Lower lobe of right lung (tissue), 2 donors: ENCODE data around the gene LRRC25. TPM values are rescaled to one million over a fixed set of nuclear protein-coding genes. Genes with fewer than 3 reads are reported as not detected.
A peak's percentile ranks its signal among the peaks of the same experiment; 100 is the strongest.
"Not testable (repeated sequence)": the region's sequence is repeated elsewhere in the genome, so short reads cannot be mapped to it uniquely, and the experiment has no call there.

Experiments
- ATAC-seq, 2 donors: fragments of 200-7000 bp; cut with Tn5 transposase; one replicate each; pipeline ENCODE4 v1.9.1; 2020 to 2022; ENCODE audit warnings: mild to moderate bottlenecking in 2 of 2, moderate library complexity in 2 of 2
- DNase-seq: peaks from one replicate; pipeline ENCODE4 v3.0.0-alpha.2; 2020
- H3K27ac ChIP-seq: fragments of 200-600 bp; one replicate; pipeline ENCODE4 v1.8.0; 2022
- H3K27me3 ChIP-seq: fragments of 200-600 bp; one replicate; pipeline ENCODE4 v1.8.0; 2022; ENCODE audit warnings: low read depth
- H3K36me3 ChIP-seq: fragments of 200-600 bp; one replicate; pipeline ENCODE4 v1.8.0; 2022; ENCODE audit warnings: mild to moderate bottlenecking
- H3K4me1 ChIP-seq: fragments of 200-600 bp; one replicate; pipeline ENCODE4 v1.8.0; 2022
- H3K4me3 ChIP-seq: fragments of 200-600 bp; one replicate; pipeline ENCODE4 v1.8.0; 2022; ENCODE audit warnings: mild to moderate bottlenecking
- H3K9me3 ChIP-seq: fragments of 200-600 bp; one replicate; pipeline ENCODE4 v1.8.0; 2022
- intact Hi-C: fragments of 100-400 bp; cut with DNase I; formaldehyde crosslinking; loops from one replicate; pipeline ENCODE4 v1.11.0; 2022
- total RNA-seq: library from RNA; stranded (reverse); fragmentation: NEBNext Ultra II Directional; extraction: Animal tissue kit (Norgen Biotek cat#: 25700); gene quantifications from one replicate; pipeline ENCODE4 v1.2.1, GENCODE V29; 2021
- TF ChIP-seq, protein P1 (sequence below): fragments of 200-600 bp; IDR thresholded peaks from one replicate; pipeline ENCODE4 v1.8.0; 2022; ENCODE audit warnings: antibody characterized with exemption, mild to moderate bottlenecking
- donor health status: DM: no; HTN: yes; CAD: no; lungs with severe emphysema.

Gene LRRC25
- total RNA-seq, 1 donor from 2014 or later: 35.4 TPM

DNA sequence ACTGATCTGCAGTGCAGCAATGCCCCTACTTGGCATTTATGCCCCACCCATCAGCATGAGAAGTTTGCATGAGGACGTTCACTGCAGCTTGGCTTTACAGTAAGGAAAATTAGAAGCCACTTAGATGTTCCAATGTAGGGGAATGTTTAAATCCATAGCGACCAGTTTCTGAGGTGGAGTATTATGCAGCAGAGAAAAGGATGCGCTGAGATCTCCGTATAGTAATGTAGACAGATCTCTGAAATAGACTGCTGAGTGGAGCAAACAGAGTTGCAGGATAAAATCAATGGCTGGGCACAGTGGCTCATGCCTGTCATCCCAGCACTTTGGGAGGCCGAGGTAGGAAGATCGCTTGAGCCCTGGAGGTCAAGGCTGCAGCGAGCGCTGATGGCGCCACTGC, 46.9 kb downstream of the LRRC25 start:
- ATAC-seq: no peak
- intact Hi-C loops: no loop called here
- no peaks in the 10 kb centered on the region for H3K9me3 ChIP-seq
- H3K36me3 ChIP-seq: peaks cover 9% of the 10 kb centered on the region
- DNase-seq: no peak
- H3K4me3 ChIP-seq: no peak overlapping the region
- no peak overlapping the region for H3K27ac ChIP-seq
- H3K27me3 ChIP-seq: no peaks in the 10 kb centered on the region
- peaks cover 4% of the 10 kb centered on the region for H3K4me1 ChIP-seq
- TF ChIP-seq, protein P1, sequence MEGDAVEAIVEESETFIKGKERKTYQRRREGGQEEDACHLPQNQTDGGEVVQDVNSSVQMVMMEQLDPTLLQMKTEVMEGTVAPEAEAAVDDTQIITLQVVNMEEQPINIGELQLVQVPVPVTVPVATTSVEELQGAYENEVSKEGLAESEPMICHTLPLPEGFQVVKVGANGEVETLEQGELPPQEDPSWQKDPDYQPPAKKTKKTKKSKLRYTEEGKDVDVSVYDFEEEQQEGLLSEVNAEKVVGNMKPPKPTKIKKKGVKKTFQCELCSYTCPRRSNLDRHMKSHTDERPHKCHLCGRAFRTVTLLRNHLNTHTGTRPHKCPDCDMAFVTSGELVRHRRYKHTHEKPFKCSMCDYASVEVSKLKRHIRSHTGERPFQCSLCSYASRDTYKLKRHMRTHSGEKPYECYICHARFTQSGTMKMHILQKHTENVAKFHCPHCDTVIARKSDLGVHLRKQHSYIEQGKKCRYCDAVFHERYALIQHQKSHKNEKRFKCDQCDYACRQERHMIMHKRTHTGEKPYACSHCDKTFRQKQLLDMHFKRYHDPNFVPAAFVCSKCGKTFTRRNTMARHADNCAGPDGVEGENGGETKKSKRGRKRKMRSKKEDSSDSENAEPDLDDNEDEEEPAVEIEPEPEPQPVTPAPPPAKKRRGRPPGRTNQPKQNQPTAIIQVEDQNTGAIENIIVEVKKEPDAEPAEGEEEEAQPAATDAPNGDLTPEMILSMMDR: no peak

DNA sequence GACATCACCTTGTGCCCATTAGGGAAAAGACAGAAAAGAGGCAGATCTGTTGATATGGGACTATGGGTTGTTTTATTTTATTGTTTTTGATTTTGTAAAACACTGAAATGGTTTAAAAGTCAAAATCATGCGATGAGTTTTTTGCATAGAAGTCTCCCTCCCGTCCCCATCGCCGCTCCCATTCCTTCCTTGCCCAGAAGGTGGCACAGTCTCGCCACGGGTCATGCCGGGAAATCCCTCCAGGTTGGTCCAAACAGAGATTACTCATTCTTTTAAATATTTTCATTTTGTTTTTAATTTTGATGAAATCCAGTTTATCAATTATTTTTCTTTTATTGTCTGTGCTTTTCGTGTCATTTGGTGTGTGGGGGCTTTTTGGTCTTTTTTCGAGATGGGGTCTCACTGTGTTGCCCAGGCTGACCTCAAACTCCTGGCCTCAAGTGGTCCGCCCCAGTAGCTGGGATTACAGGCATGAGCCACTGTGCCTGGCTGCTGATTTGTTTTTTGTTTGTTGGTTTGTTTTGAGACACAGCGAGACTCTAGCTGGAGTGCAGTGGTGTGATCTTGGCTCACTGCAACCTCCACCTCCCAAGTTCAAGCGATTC, 47.8 kb downstream of the LRRC25 start:
- intact Hi-C loops: loop anchor here (10.0 kb wide), 1 partner anchor 45 kb away; the partner anchor contains the start of gene LRRC25
- peak; percentile 71 for DNase-seq
- Histone ChIP-seq H3K36me3 (peaks cover 3% of the 10 kb centered on the region), H3K27me3 (no peaks in the 10 kb centered on the region), H3K27ac (no peak overlapping the region), H3K9me3 (no peaks in the 10 kb centered on the region), H3K4me3 (no peak overlapping the region), H3K4me1 (peaks cover 4% of the 10 kb centered on the region)
- TF ChIP-seq, protein P1: peak; percentile 86
- ATAC-seq: peak; percentile 73 to 87

DNA sequence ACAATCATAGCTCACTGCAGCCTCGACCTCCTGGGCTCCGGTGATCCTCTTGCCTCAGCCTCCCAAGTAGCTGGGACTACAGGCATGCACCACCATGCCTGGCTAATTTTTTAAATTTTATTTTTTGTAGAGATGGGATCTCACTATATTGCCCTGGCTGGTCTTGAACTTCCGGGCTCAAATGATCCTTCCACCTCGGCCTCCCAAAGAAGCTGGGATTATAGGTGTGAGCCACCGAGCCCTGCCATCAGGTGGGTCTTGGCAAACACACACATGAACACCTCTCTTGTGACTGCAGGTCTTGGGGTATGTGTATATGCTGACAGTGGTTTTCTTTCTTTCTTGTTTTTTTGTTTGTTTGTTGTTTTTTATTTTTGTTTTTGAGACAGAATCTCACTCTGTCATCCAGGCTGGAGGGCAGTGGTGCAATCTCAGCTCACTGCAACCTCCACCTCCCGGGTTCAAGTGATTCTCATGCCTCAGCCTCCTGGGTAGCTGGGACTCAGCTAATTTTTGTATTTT, 48.5 kb downstream of the LRRC25 start:
- not testable (repeated sequence) for H3K27me3 ChIP-seq, H3K9me3 ChIP-seq, ATAC-seq, H3K4me3 ChIP-seq, H3K4me1 ChIP-seq, DNase-seq, H3K36me3 ChIP-seq, H3K27ac ChIP-seq
- intact Hi-C loops: loop anchor here (10.0 kb wide), 1 partner anchor 46 kb away; the partner anchor contains the start of gene LRRC25

DNA sequence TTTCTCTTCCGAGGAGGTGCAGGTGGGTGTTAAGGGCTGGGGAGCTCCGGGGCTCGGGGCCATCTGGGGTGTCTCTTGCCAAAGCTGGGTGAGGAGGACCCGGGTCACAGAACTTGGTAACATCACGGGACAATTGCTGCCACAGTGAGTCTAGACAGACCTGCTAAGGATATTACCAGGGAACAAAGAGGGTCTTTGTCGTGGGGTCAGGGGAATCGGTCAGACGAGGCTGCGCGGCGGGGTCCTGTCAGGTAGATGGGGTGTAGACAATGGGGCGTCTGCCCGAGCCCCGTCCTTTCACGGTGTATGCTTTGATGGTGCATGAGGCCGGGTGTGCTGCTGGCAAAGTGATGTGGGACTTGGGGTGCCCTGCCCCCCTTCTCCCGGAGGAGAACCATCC, 49.3 kb downstream of the LRRC25 start:
- no peaks in the 10 kb centered on the region for H3K27me3 ChIP-seq
- H3K27ac ChIP-seq: no peak overlapping the region
- no peaks in the 10 kb centered on the region for H3K9me3 ChIP-seq
- TF ChIP-seq, protein P1: no peak
- ATAC-seq (peak in 1 of 2 donors; percentile 16), DNase-seq (no peak)
- H3K36me3 ChIP-seq: peaks cover 13% of the 10 kb centered on the region
- peaks cover 4% of the 10 kb centered on the region for H3K4me1 ChIP-seq
- intact Hi-C loops: loop anchor here (10.0 kb wide), 1 partner anchor 47 kb away; the partner anchor contains the start of gene LRRC25
- H3K4me3 ChIP-seq: no peak overlapping the region

DNA sequence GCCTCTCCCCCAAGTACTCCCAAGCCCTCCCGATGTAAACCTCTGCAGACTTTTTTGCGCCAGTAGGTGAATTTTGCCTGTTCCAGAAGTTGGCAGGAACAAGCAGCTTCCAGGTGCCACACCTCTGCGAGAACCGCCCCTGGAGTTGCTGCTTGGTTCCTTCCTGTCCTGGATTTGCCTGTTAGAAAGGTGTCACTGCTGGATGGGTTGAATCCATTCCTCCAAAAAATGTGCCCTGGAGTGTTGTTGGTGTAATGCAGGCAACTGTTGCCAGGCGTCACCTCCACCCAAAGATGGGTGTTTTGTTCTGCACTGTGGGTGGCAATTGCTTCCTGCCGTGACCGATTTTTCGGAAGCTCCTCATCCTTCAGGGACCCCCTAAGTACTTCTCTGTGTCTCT, 51.3 kb downstream of the LRRC25 start:
- peaks cover 12% of the 10 kb centered on the region for H3K4me1 ChIP-seq
- peaks cover 19% of the 10 kb centered on the region for H3K36me3 ChIP-seq
- intact Hi-C loops: loop anchor here (10.0 kb wide), 1 partner anchor 49 kb away; the partner anchor contains the start of gene LRRC25
- H3K4me3 ChIP-seq: no peak overlapping the region
- H3K9me3 ChIP-seq: no peaks in the 10 kb centered on the region
- H3K27ac ChIP-seq: no peak overlapping the region
- no peaks in the 10 kb centered on the region for H3K27me3 ChIP-seq
- no peak for ATAC-seq
- no peak for DNase-seq
- TF ChIP-seq, protein P1: no peak

DNA sequence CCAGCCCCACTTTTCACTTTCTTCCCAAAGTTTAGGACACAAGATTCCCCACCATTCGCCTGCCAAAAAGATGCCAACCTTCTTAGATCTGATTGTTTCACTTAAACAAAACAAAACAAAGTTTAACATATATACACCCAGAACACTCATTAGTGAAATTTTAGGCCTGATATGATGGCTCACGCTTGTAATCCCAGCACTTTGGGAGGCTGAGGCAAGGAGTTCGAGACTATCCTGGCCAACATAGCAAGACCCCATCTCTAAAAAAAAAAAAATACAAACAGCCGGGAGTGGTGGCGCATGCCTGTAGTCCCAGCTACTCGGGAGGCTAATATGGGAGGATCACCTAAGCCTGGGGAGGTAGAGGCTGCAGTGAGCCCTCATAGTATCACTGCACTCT, 52.1 kb downstream of the LRRC25 start:
- Histone ChIP-seq H3K4me3 (no peak overlapping the region), H3K27ac (no peak overlapping the region), H3K9me3 (no peaks in the 10 kb centered on the region), H3K36me3 (peaks cover 19% of the 10 kb centered on the region), H3K4me1 (peaks cover 14% of the 10 kb centered on the region), H3K27me3 (no peaks in the 10 kb centered on the region)
- intact Hi-C loops: loop anchor here (10.0 kb wide), 1 partner anchor 50 kb away; the partner anchor contains the start of gene LRRC25
- TF ChIP-seq, protein P1: no peak
- ATAC-seq (no peak), DNase-seq (no peak)
